Measurements from ENCODE around the gene AHCTF1.

- TF ChIP-seq CTCF (IDR thresholded peaks at IDR 0.05; ENCODE audit: low read depth, low read length) (no peak), EZH2phosphoT487 (IDR thresholded peaks at IDR 0.05; ENCODE audit: low read depth) (no peak)
Observed at GRCh38 chr1:246843876-246844275, 87.9 kb downstream of the AHCTF1 start.

All from OCI-LY3 (cell line).